ENCODE measurements around the gene SSR4.

SSR4 gene

GRCh38 chrX:153769158-153769864 lies 25.2 kb upstream of the SSR4 start:
- no peak for DNase-seq (ENCODE audit: low read depth)

- DNase-seq (ENCODE audit: low read depth) = no peak
These were observed 24.4 kb upstream of the SSR4 start for GRCh38 chrX:153769865-153770600.

- no peak for DNase-seq (ENCODE audit: low read depth)
These were observed 23.7 kb upstream of the SSR4 start for GRCh38 chrX:153770601-153771414.

GRCh38 chrX:153771415-153772315 lies 22.8 kb upstream of the SSR4 start:
- no peak for DNase-seq (ENCODE audit: low read depth)

GRCh38 chrX:153772316-153773217 lies 21.9 kb upstream of the SSR4 start:
- DNase-seq (ENCODE audit: low read depth) = no peak

GRCh38 chrX:153773218-153773611 lies 21.3 kb upstream of the SSR4 start:
- DNase-seq (ENCODE audit: low read depth) = no peak

- DNase-seq (ENCODE audit: low read depth) = no peak
These were observed 20.5 kb upstream of the SSR4 start for GRCh38 chrX:153773741-153774575.

- no peak for DNase-seq (ENCODE audit: low read depth)
These were observed 19.7 kb upstream of the SSR4 start for GRCh38 chrX:153774576-153775292.

- DNase-seq (ENCODE audit: low read depth) = no peak
These were observed 19.0 kb upstream of the SSR4 start for GRCh38 chrX:153775293-153776119.

GRCh38 chrX:153776120-153776599 lies 18.3 kb upstream of the SSR4 start:
- no peak for DNase-seq (ENCODE audit: low read depth)

GRCh38 chrX:153776611-153777045 lies 17.8 kb upstream of the SSR4 start:
- no peak for DNase-seq (ENCODE audit: low read depth)

GRCh38 chrX:153777261-153778090 lies 17.0 kb upstream of the SSR4 start:
- DNase-seq (ENCODE audit: low read depth) = no peak

- no peak for DNase-seq (ENCODE audit: low read depth)
These were observed 16.3 kb upstream of the SSR4 start for GRCh38 chrX:153778181-153778580.

- no peak for DNase-seq (ENCODE audit: low read depth)
These were observed 15.8 kb upstream of the SSR4 start for GRCh38 chrX:153778684-153779101.

- no peak for DNase-seq (ENCODE audit: low read depth)
These were observed 14.4 kb upstream of the SSR4 start for GRCh38 chrX:153779891-153780677.

Data from activated T-helper 9 cell treated with anti-CD3 and anti-CD28 coated beads, Interleukin-2, amount 50 U/mL, for 16 hours (primary cell).